ENCODE results near the gene TYMP. TPM values are rescaled to one million over a fixed set of nuclear protein-coding genes. Genes with fewer than 3 reads are reported as not detected.

Gene TYMP
- total and polyA plus RNA-seq, 10 of the 15 experiments (the other 5 are each of a cell fraction or from before 2014, with no cell fraction given), result 0.42 to 57.8 (median 24.6) TPM

DNA sequence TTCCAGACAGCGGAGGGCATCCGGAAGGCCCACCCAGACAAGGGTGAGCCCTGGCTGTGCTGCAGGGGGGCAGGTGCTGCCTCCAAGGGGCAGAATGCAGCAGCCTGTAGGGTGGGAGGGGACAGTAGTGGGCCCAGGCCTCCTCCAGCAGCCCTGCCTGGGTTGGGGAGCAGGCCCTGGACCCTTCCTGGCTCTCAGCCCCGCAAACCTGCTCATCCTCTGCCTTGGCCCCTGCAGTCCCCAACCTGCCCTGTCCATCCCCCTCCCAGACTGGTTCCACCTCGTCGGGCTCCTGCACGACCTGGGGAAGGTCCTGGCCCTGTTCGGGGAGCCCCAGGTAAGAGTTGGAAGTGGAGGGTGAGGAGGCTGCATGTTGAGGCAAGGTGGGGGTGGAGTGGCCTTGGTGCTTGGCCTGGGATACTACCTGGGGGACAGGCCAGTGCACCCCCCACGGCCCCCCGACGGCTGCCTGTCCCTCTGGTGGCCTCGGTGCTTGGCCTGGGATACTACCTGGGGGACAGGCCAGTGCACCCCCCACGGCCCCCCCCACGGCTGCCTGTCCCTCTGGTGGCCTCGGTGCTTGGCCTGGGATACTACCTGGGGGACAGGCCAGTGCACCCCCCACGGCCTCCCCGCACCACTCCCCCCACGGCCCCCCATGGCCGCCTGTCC is 41.7 kb downstream of the TYMP start (continued):
- TF ChIP-seq ETV6 (conservative IDR thresholded peaks at IDR 0.05 in 1 of 2, IDR thresholded peaks at IDR 0.05 in 1 of 2; ENCODE audit: borderline replicate concordance in 1 of 2, low read depth in 1 of 2), result no peak
- no peak for TF ChIP-seq NR2C2 (IDR thresholded peaks at IDR 0.05; ENCODE audit: borderline replicate concordance, control insufficient read depth, insufficient read length, low read depth)
- TF ChIP-seq, protein P1, sequence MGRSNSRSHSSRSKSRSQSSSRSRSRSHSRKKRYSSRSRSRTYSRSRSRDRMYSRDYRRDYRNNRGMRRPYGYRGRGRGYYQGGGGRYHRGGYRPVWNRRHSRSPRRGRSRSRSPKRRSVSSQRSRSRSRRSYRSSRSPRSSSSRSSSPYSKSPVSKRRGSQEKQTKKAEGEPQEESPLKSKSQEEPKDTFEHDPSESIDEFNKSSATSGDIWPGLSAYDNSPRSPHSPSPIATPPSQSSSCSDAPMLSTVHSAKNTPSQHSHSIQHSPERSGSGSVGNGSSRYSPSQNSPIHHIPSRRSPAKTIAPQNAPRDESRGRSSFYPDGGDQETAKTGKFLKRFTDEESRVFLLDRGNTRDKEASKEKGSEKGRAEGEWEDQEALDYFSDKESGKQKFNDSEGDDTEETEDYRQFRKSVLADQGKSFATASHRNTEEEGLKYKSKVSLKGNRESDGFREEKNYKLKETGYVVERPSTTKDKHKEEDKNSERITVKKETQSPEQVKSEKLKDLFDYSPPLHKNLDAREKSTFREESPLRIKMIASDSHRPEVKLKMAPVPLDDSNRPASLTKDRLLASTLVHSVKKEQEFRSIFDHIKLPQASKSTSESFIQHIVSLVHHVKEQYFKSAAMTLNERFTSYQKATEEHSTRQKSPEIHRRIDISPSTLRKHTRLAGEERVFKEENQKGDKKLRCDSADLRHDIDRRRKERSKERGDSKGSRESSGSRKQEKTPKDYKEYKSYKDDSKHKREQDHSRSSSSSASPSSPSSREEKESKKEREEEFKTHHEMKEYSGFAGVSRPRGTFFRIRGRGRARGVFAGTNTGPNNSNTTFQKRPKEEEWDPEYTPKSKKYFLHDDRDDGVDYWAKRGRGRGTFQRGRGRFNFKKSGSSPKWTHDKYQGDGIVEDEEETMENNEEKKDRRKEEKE (IDR thresholded peaks at IDR 0.05), result no peak
- no peak for TF ChIP-seq POLR2AphosphoS5 (IDR thresholded peaks at IDR 0.05; ENCODE audit: low read length)

DNA sequence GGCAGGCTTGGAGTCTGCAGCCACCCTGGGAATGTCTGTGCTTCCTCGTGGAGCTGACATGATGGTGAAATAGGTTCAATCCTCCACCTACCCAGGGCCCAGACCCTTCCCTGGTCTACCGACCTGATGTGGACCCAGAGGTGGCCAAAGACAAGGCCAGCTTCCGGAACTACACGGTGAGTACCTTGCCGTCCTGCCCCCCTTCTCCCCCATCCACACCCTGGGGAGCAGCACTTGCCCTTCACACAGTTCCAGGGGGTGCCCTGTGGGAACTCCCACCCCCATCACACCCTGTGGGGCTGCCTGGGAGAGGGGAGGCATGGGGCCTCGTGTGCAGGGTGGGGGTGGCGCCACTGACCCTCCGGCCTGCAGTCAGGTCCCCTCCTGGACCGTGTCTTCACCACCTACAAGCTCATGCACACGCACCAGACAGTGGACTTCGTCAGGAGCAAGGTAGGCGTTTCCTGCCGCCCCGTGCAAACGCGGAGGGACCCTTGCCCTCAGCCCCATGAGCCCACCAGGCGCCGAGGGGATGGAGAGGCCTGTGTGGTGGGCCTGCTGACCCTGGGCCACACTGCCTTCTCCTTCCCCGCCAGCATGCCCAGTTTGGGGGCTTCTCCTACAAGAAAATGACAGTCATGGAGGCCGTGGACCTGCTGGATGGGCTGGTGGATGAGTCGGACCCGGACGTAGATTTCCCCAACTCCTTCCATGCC is 42.4 kb downstream of the TYMP start:
- ATAC-seq (peak; percentile 6; the same call in 2 of the 3 replicates), DNase-seq (ENCODE audit: low read depth, low spot score) (no peak), FAIRE-seq (no peak)
- WGBS (ENCODE audit: insufficient coverage, insufficient replicate concordance, low lambda C conversion rate, missing lambda C conversion rate), result 49% methylated on average over 23 of the region's 23 CpGs
- peaks cover 5% of the 10 kb centered on the region for H3K4me1 ChIP-seq (ENCODE audit: control insufficient read depth, insufficient read depth, low read length)
- intact Hi-C loops (cut with micrococcal nuclease; ENCODE audit: unreplicated experiment) (no loop called here), in situ Hi-C loops (cut with MboI) (no loop called here)
- ChIA-PET POLR2A (interaction anchor here (0.6 kb wide), 1 partner anchor 12 kb away, joined by 4 read pairs; no protein-coding TSS in a partner anchor), CTCF (interaction anchor here (0.5 to 4.1 kb wide), 3 partner anchors 10 to 508 kb away, joined by 3 to 29 read pairs (median 7); no protein-coding TSS in a partner anchor), RAD21 (ENCODE audit: unreplicated experiment) (no interaction called here), SMC1A (ENCODE audit: uncharacterized antibody, unreplicated experiment) (no interaction called here)
- no TSS peak for BruUV-seq (replicated peaks)
- no peaks in the 10 kb centered on the region for H3K36me3 ChIP-seq (ENCODE audit: control insufficient read depth in 2 of 2, insufficient read depth in 2 of 2, low read length in 1 of 2)
- no peak overlapping the region for H3K27ac ChIP-seq (ENCODE audit: control insufficient read depth, insufficient read depth)
- no peaks in the 10 kb centered on the region for H3K9me3 ChIP-seq (replicated peaks; ENCODE audit: control insufficient read depth, insufficient read depth, low read length)
- no peak overlapping the region for H3K4me2 ChIP-seq (ENCODE audit: control insufficient read depth, insufficient read depth)
- H3K4me3 ChIP-seq, result no peak overlapping the region
- H4K20me1 ChIP-seq (ENCODE audit: control insufficient read depth, insufficient read depth), result no peaks in the 10 kb centered on the region
- TF ChIP-seq DPF2 (IDR thresholded peaks at IDR 0.05) (no peak), NFIC (IDR thresholded peaks at IDR 0.05; ENCODE audit: low read depth, low read length) (no peak), EP300 (IDR thresholded peaks at IDR 0.05; ENCODE audit: borderline replicate concordance in 1 of 2, control insufficient read depth in 1 of 2, low read depth in 2 of 2, low read length in 2 of 2) (no peak), ZNF217 (IDR thresholded peaks at IDR 0.05) (no peak), HDAC6 (IDR thresholded peaks at IDR 0.05; ENCODE audit: unreplicated experiment) (no peak)
- no peak overlapping the region; the same call in 1 of the 2 replicates for H2AFZ ChIP-seq (ENCODE audit: control insufficient read depth, low read depth, low read length)
- H3K27me3 ChIP-seq (replicated peaks in 1 of 2; ENCODE audit: control insufficient read depth in 2 of 2, insufficient read depth in 2 of 2, low read length in 1 of 2), result no peaks in the 10 kb centered on the region
- no peaks in the 10 kb centered on the region for H3K79me2 ChIP-seq (ENCODE audit: control insufficient read depth, insufficient read depth, low read length)
- H3K9ac ChIP-seq (ENCODE audit: control insufficient read depth, insufficient read depth, low read length), result no peak overlapping the region
